GM23338 (cell line): ENCODE measurements around the gene VEGFC.

Source experiments
- CREB1 ChIP-seq: fragments of 250-450 bp; sonication (Bioruptor Pico); IDR thresholded peaks from 2 replicates; pipeline ENCODE4 v1.5.0; 2020; ENCODE audit warnings: low read depth, mild to moderate bottlenecking, moderate library complexity
- CTCF ChIP-seq, 2 experiments: fragments of 200-600 bp in 1 of 2; sonication (generic) in 1 of 2; conservative IDR thresholded peaks; 2 replicates each; pipeline versions ENCODE4 v1.5.1 to v1.6.1; 2016 to 2017; ENCODE audit warnings: antibody characterized with exemption in 2 of 2, low read depth in 2 of 2, mild to moderate bottlenecking in 2 of 2, moderate library complexity in 1 of 2
- EZH2 ChIP-seq: fragments of 200-600 bp; sonication (generic); IDR thresholded peaks from one replicate; pipeline ENCODE4 v1.8.0; 2017; ENCODE audit warnings: antibody characterized with exemption, mild to moderate bottlenecking, low read depth; ENCODE audit not compliant: unreplicated experiment
- JUNB ChIP-seq: IDR thresholded peaks from one replicate; pipeline ENCODE4 v1.6.1; 2016; ENCODE audit warnings: antibody characterized with exemption; ENCODE audit not compliant: unreplicated experiment
- POLR2AphosphoS5 ChIP-seq: IDR thresholded peaks from 2 replicates; pipeline ENCODE4 v1.6.1; 2016; ENCODE audit warnings: antibody characterized with exemption, low read depth
- REST ChIP-seq: IDR thresholded peaks from one replicate; pipeline ENCODE4 v1.6.1; 2018; ENCODE audit warnings: antibody characterized with exemption; ENCODE audit not compliant: unreplicated experiment
- ZNF331 ChIP-seq: fragments of 250-450 bp; sonication (Bioruptor Pico); IDR thresholded peaks from 2 replicates; pipeline ENCODE4 v1.5.0; 2020; ENCODE audit warnings: low read depth, mild to moderate bottlenecking, moderate library complexity

- TF ChIP-seq REST (no peak), POLR2AphosphoS5 (no peak), CTCF (conservative IDR thresholded peaks at IDR 0.05; ENCODE audit: low read depth in 2 of 2) (no peak), EZH2 (no peak), ZNF331 (CRISPR knock-in tag) (no peak), JUNB (no peak), CREB1 (CRISPR knock-in tag) (no peak)
These were observed 23.2 kb downstream of the VEGFC start for GRCh38 chr4:176769514-176769913.
